Stimulated activated CD8-positive, alpha-beta memory T cell treated with anti-CD3 and anti-CD28 coated beads, Interleukin-4, amount 100 ng/mL, for 48 hours (primary cell): ENCODE measurements around the gene NUP50.

ENCODE experiments used
- DNase-seq: peaks from one replicate; pipeline ENCODE4 v3.0.0-alpha.2; 2020

NUP50 gene

DNA sequence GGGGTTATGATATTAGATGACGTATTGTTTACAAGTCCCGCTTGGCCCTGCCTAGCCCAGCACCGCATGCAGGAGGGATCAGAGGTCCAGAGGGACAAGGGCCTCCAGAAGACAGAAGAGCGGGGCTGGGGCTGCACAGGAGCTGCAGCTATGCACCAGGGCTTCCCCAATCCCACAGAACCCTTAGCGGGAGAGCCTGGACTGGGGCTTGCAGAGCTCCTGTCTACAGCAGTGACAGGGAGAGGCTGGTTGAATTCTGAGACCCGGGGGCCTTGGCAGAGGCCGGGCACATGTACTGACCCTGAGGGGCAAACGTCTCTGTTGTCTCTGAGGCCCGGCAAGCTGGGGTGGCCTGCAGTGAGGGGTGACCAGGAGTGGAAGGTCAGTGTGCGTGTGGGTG lies 70.1 kb downstream of the NUP50 start:
- no peak for DNase-seq

DNA sequence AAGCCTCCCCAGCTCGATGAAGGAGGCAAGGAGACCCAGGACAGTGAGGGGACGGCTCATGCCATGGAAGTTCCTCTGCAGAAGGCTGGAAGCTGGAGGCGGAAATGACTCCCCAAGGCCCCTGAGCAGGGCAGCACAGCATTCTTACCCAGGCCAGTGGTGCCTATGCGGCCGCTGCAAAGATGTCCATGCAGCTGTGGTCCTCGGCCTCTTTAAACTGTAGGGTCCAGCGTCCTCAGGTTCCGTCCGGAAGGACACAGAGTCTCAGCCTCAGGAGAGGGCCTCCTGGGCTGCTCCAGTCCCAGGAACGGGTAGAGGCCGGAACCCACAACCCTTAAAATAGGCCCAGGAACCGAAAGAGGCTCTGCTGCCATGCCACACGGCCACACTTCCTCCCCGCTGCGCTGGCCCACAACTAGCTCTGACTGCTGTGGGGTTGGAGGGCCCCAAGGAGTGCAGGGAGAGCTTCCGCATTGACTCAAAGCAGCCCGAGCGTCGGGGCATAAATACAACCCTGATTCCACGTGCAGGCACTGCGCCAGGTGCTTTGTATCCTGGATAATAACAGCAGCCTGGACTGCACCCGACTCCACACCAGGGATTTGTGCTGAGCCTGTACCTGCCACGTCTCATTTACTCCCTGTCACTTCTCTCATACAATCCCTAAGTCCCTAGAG lies 71.5 kb downstream of the NUP50 start:
- DNase-seq, result no peak

DNA sequence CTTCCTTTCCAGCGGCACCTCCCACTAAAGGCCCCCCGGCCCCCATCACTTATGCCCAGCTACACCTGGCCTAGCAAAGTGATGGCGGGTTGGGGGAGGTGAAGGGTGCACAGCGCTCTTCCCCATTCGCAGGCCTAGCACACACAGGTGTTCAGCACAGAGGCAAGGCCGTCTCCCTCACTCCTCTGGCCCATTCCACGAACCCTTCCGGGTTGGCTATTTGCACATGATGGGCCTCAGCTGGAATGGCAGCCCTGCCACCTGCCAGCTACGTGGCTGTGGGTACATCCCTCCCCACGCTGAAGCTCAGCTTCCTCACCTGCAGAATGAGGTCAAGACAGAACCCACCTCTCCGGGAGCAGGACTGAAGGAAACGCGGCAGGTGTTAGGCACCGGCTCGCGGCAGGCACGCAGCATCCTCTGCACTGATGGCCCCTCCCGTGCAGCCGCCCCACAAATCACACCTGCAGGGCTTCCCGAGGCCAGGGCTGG lies 72.2 kb downstream of the NUP50 start:
- no peak for DNase-seq

DNA sequence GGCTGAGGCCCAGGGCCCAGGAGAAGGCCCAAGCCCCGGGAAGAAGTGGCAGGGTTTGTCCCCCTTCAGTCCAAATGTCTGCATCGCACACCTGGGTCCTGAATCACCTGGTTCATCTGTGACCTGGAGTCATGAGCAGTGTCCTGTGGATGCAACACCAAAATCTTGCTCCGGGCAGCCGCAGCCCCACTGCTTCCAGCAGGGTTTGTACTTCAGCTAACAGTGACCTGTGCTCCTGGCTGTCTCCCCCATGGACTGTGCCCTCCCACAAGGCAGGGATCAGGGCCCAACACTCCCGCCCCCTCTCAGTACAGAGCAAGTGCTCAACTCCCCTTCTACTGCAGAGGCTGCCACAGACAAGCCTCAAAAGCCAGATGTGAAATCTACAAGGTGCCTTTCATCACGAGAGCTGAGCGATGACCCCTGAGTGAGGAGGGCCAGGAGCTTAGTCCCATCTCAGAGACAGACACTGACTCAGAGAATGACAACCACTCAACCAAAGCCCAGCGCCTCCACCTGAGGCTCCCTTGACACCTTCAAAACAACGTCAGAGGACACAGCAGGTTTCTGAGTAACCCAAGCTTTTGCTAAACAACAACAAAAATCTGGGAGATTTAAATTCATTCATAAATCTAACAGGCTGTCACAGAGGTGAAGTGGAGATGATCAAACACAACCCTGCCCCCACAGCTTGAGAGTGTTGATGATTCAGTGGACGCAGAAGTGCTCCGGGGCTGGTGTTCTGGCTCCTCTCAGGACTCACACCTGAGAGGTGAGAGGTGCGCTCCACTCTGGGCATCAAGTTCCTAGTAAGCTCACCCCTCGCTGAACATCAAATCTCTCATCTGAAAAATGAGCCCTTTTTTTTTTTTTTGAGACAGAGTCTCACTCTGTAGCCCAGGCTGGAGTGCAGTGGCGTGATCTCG lies 73.6 kb downstream of the NUP50 start:
- DNase-seq, result no peak
